Measurements from ENCODE around the gene TRAP1. TPM values are rescaled to one million over a fixed set of nuclear protein-coding genes. Genes with fewer than 3 reads are reported as not detected.

TRAP1 gene
- total and polyA plus RNA-seq, 8 donors = 39.5 to 460 (median 88.7) TPM

GRCh38 chr16:3655396-3656159, 61.7 kb downstream of the TRAP1 start:
- 76 to 96% (median 80%) methylated on average over 5 to 21 of the region's 21 CpGs for WGBS, 5 donors
- intact Hi-C loops (cut with DNase I; ENCODE audit: low total_unique reads) = no loop called here

GRCh38 chr16:3655030-3655395, 62.3 kb downstream of the TRAP1 start:
- Histone ChIP-seq H3K4me1 (peaks cover 0 to 21% (median 10%) of the 10 kb centered on the region in 4 donors), H3K27me3 (no peaks in the 10 kb centered on the region), H3K4me3 (peak overlapping the region in 1 of 4 donors; percentile 14), H3K27ac (peak overlapping the region; percentile 36 to 79 (median 66)), H3K9me3 (no peaks in the 10 kb centered on the region), H3K36me3 (peaks cover 38 to 82% (median 77%) of the 10 kb centered on the region in 4 donors)
- intact Hi-C loops (cut with DNase I; ENCODE audit: low total_unique reads) = no loop called here
- peak in 1 of 2 donors; percentile 53 for DNase-seq
- 61 to 85% (median 71%) methylated on average over 9 to 12 of the region's 12 CpGs for WGBS, 5 donors
- TF ChIP-seq POLR2AphosphoS5 (IDR thresholded peaks at IDR 0.05) (no peak), POLR2A (IDR thresholded peaks at IDR 0.05) (no peak), CTCF (IDR thresholded peaks at IDR 0.05) (no peak)

More at GRCh38 chr16:3655396-3656159, 61.7 kb downstream of the TRAP1 start:
- Histone ChIP-seq H3K27ac (peak overlapping the region; percentile 36 to 79 (median 66)), H3K4me3 (peak overlapping the region in 1 of 4 donors; percentile 14), H3K9me3 (no peaks in the 10 kb centered on the region), H3K36me3 (peaks cover 38 to 86% (median 82%) of the 10 kb centered on the region in 4 donors), H3K4me1 (peaks cover 0 to 21% (median 10%) of the 10 kb centered on the region in 4 donors), H3K27me3 (no peaks in the 10 kb centered on the region)
- DNase-seq = peak in 1 of 2 donors; percentile 47
- TF ChIP-seq POLR2AphosphoS5 (IDR thresholded peaks at IDR 0.05) = no peak
- TF ChIP-seq EP300 (IDR thresholded peaks at IDR 0.05) = no peak

- intact Hi-C loops (cut with DNase I; ENCODE audit: low total_unique reads) = no loop called here
- peak within 1 kb of the TSS; percentile 36 to 79 (median 66) for H3K27ac ChIP-seq
- TF ChIP-seq EP300 (IDR thresholded peaks at IDR 0.05) = no peak
- peak in 1 of 3 donors; percentile 15 for TF ChIP-seq POLR2AphosphoS5 (IDR thresholded peaks at IDR 0.05)
- TF ChIP-seq POLR2A (IDR thresholded peaks at IDR 0.05) = no peak
- TF ChIP-seq CTCF (IDR thresholded peaks at IDR 0.05) = peak in 4 of 7 experiments; percentile 40 to 65 (median 58)
- peaks cover 38 to 76% (median 71%) of the 10 kb centered on the region in 4 donors for H3K36me3 ChIP-seq
- WGBS, 5 donors = 40 to 65% (median 46%) methylated on average over 9 to 14 of the region's 14 CpGs
- no peaks in the 10 kb centered on the region for H3K9me3 ChIP-seq
- peak within 1 kb of the TSS in 1 of 4 donors; percentile 14 for H3K4me3 ChIP-seq
- peaks cover 0 to 21% (median 10%) of the 10 kb centered on the region in 4 donors for H3K4me1 ChIP-seq
- DNase-seq = peak; percentile 66 to 95
- no peaks in the 10 kb centered on the region for H3K27me3 ChIP-seq
Observed at GRCh38 chr16:3654249-3654991, 62.9 kb downstream of the TRAP1 start, which contains the start of gene DNASE1. Gene DNASE1, plus strand, starts transcription at chr16:3654691. Its CDS starts 683 bp downstream, at chr16:3655374.

DNA sequence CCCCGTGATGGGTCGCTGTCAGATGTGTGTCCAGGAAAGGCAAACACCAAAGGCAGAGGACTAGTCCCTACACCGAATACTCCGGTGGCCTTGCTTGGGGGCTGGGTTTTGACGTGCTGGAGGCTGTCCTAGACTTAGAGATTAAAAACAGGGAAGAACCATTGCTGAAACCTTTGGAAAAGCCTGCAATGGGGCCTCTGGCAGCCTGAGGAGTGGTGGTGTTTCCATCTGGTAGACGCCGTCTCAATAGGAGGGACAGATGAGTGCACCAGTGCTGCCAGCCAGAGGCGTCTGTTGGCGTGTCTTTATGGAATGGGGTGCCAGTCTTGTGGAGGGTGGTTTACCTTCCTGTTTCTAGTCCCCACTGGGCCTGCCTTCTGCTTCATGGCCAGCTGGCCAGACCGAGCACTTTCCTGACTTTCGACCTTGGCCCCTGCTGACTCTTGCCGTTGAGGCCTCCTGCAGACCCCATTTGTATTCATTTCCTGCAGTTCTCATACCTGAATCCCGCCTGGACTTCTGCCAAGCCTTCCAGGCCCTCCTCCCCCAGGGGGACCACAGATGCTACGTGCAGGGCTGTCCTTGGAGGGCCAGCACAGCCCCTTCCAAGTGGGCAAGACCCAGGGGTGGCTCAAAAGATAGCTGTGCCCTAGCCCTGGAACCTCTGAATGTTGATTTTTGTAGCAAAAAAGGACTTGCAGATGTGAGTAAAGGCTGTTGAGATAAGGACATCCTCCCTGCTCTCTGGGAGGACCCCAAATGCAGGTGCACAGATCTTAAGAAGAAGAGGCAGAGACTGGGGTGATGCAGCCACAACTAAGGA, 64.7 kb downstream of the TRAP1 start:
- intact Hi-C loops (cut with DNase I; ENCODE audit: low total_unique reads) = no loop called here

More for the DNA sequence above, 64.7 kb downstream of the TRAP1 start:
- Histone ChIP-seq H3K36me3 (peaks cover 25 to 57% (median 53%) of the 10 kb centered on the region in 4 donors), H3K4me1 (peaks cover 0 to 21% (median 10%) of the 10 kb centered on the region in 4 donors), H3K27ac (no peak overlapping the region), H3K27me3 (no peaks in the 10 kb centered on the region), H3K9me3 (no peaks in the 10 kb centered on the region), H3K4me3 (no peak overlapping the region)
- DNase-seq = peak; percentile 11 to 21
- no peak for TF ChIP-seq POLR2AphosphoS5 (IDR thresholded peaks at IDR 0.05)
- no peak for TF ChIP-seq CTCF (IDR thresholded peaks at IDR 0.05)
- no peak for TF ChIP-seq EP300 (IDR thresholded peaks at IDR 0.05)
- TF ChIP-seq POLR2A (IDR thresholded peaks at IDR 0.05) = no peak
- 83 to 89% (median 86%) methylated on average over 12 to 14 of the region's 14 CpGs for WGBS, 5 donors

Measured in stomach (tissue), 9 donors.